AG09309 (cell line): ENCODE data around the gene GADD45A.
A peak's percentile ranks its signal among the peaks of the same experiment; 100 is the strongest.

ENCODE experiments used
- DNase-seq: peaks from one replicate; pipeline ENCODE4 v3.0.0-alpha.2; 2010; ENCODE audit warnings: low read depth
- H3K4me3 ChIP-seq: 2 replicates; pipeline ENCODE4 v1.5.1; 2011; ENCODE audit warnings: mild to moderate bottlenecking, low read depth, low read length, moderate library complexity; ENCODE audit not compliant: control insufficient read depth
- TF ChIP-seq, protein P1 (sequence below): IDR thresholded peaks from 2 replicates; pipeline ENCODE4 v1.5.1; 2011; ENCODE audit warnings: mild to moderate bottlenecking, low read depth, low read length, inconsistent platforms; ENCODE audit not compliant: insufficient read depth, control insufficient read depth; ENCODE audit errors: missing control alignments

The GADD45A gene

DNA sequence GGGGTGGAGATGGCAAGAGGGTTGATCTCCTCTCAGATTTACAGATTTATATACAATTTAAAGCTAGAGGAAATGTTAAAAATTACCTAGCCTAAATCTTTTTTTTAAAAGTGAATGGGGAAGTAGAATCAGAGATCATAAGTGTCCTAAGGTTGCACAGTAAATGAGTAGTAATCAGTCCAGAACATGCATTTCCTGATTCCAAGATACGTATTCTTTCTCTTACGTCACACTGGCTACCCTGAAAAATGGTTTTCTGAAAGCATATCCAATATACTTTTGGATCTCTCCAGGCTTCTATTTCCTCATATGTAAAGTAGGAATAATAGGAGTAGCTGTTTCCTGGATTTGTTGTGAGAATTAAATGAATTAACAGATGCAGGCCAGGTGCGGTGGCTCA lies 11.7 kb downstream of the GADD45A start:
- no peak for DNase-seq
- no peak overlapping the region for H3K4me3 ChIP-seq
- TF ChIP-seq, protein P1, sequence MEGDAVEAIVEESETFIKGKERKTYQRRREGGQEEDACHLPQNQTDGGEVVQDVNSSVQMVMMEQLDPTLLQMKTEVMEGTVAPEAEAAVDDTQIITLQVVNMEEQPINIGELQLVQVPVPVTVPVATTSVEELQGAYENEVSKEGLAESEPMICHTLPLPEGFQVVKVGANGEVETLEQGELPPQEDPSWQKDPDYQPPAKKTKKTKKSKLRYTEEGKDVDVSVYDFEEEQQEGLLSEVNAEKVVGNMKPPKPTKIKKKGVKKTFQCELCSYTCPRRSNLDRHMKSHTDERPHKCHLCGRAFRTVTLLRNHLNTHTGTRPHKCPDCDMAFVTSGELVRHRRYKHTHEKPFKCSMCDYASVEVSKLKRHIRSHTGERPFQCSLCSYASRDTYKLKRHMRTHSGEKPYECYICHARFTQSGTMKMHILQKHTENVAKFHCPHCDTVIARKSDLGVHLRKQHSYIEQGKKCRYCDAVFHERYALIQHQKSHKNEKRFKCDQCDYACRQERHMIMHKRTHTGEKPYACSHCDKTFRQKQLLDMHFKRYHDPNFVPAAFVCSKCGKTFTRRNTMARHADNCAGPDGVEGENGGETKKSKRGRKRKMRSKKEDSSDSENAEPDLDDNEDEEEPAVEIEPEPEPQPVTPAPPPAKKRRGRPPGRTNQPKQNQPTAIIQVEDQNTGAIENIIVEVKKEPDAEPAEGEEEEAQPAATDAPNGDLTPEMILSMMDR = no peak

DNA sequence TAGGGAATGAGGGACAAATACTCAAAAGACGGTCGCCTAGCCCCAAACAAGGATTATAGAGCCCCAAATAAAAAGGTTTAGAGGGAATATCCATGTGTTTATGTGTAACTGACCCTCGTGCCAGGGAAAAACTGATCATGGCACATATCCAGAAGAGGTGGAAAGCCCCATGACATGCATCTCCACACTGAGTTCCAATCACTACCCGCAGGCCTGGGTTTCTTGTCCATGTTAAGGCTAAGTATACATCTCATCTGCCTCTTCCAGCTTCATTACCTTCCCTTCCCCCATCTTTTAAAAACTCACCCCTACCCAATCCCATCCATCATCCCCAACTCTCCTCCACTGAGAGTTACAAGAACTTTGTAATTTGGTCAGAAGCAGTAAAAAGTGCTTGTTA lies 15.2 kb downstream of the GADD45A start:
- DNase-seq = no peak
- H3K4me3 ChIP-seq = no peak overlapping the region
- TF ChIP-seq, protein P1 = no peak

DNA sequence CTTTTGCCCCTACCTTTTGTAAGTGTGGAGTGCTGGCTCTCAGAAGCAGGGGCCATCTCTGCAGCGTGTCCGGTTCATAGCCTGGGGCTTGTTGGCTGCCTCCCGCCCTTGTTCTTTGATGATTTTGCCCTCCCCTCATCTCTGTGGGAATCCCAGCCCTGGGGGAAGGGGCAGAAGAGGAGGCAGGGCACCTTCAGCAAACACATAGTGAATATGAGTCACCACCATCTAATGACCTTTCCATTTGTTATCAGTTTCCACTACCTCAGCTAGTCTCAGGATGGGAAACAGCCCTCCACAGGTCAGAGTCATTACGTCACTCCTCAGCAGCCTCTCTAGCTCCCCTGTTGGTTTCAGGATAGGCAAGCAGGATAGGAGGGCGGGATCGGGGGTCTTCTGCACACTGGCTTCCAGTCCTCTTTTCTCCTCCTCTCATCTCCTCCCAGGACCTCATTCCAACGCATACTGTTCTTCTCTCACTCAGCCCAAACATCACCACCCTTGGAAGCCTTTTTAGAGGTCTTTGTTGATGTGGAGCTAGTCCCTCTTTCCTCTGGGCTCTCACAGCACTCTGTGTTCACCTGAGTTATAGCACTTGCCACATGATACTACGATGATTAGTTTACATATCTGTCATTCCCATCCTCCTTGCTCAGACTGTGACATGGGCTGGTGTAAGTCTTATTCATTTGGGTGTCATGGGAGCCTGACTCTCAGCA lies 15.8 kb downstream of the GADD45A start:
- DNase-seq = no peak
- no peak overlapping the region for H3K4me3 ChIP-seq
- TF ChIP-seq, protein P1 = peak; percentile 8

- DNase-seq = no peak
- TF ChIP-seq, protein P1 = no peak
- H3K4me3 ChIP-seq = no peak overlapping the region
Observed at GRCh38 chr1:67701876-67702275, 16.9 kb downstream of the GADD45A start.

GRCh38 chr1:67704351-67704750 lies 19.4 kb downstream of the GADD45A start:
- DNase-seq = no peak
- TF ChIP-seq, protein P1 = no peak
- H3K4me3 ChIP-seq = no peak overlapping the region

DNA sequence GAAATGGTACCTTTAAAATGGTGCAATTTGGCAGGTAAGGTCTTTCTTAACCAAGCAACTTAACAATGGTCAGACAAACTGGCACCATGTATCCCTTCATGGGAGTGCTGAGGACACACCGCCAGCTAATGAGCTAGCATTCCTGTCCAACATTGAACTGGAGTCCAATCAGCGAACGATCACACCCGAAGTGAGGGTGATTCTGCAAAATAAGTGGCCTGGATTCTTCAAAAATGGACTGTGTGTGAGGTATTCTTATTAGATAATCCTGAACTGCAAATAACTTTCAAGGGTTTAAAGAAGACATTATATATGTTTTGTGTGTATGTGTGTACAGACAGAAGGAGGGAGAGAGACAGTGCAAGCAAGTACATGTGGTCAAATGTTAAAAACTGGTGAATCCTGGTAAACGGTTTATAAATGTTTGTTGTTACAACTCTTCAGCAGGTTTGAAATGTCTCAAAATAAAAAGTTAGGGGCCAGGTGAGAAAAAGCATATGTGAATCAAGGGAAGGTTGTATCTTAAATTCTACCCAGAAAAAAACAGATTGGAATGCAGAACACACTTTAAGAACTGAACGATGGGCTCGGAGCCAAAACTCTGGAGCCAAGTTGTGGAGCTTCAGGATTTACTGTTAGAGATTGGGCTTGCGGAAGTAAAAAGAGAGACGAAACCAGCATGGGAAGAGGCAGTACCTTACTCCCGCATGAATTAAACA lies 20.9 kb downstream of the GADD45A start:
- no peak overlapping the region for H3K4me3 ChIP-seq
- TF ChIP-seq, protein P1 = no peak
- DNase-seq = no peak

GRCh38 chr1:67708606-67709005 lies 23.6 kb downstream of the GADD45A start:
- DNase-seq = no peak
- TF ChIP-seq, protein P1 = no peak
- H3K4me3 ChIP-seq = no peak overlapping the region
